Ishikawa (cell line): ENCODE measurements around the gene ELAVL3.

Experiments used
- EP300 ChIP-seq: IDR thresholded peaks from 2 replicates; pipeline ENCODE4 v1.6.1; 2012; ENCODE audit warnings: borderline replicate concordance
- NFIC ChIP-seq: IDR thresholded peaks from 2 replicates; pipeline ENCODE4 v1.6.1; 2012
- RAD21 ChIP-seq: IDR thresholded peaks from 2 replicates; pipeline ENCODE4 v1.6.1; 2012; ENCODE audit warnings: low read depth

GRCh38 chr19:11489378-11489777 lies 8.5 kb upstream of the ELAVL3 start:
- TF ChIP-seq NFIC (no peak), EP300 (no peak), RAD21 (no peak)
